NCI-H187 treated with DMSO at 0.1 percent for 48 hours (cell line): Measurements from ENCODE around the gene SLC35F3.

ENCODE experiments used
- DNase-seq: peaks from one replicate; lab custom pipeline; 2025; lab: John Stamatoyannopoulos, UW

Gene SLC35F3

GRCh38 chr1:233972951-233973635 is 68.6 kb downstream of the SLC35F3 start:
- DNase-seq = no peak

GRCh38 chr1:233975486-233975885 is 71.0 kb downstream of the SLC35F3 start:
- DNase-seq = no peak

GRCh38 chr1:233981042-233981675 is 76.7 kb downstream of the SLC35F3 start:
- DNase-seq = no peak

GRCh38 chr1:233982827-233983518 is 78.5 kb downstream of the SLC35F3 start:
- no peak for DNase-seq

- no peak for DNase-seq
Measured at GRCh38 chr1:233983811-233984210, 79.3 kb downstream of the SLC35F3 start.

- no peak for DNase-seq
Measured at GRCh38 chr1:233988963-233989696, 84.7 kb downstream of the SLC35F3 start.

GRCh38 chr1:233990486-233990885 is 86.0 kb downstream of the SLC35F3 start:
- no peak for DNase-seq

GRCh38 chr1:233993651-233994050 is 89.2 kb downstream of the SLC35F3 start:
- no peak for DNase-seq

- DNase-seq = no peak
Measured at GRCh38 chr1:233994112-233994511, 89.6 kb downstream of the SLC35F3 start.

- DNase-seq = no peak
Measured at GRCh38 chr1:233998456-233998855, 94.0 kb downstream of the SLC35F3 start.

GRCh38 chr1:233998891-233999290 is 94.4 kb downstream of the SLC35F3 start:
- no peak for DNase-seq

GRCh38 chr1:234000557-234001041 is 96.1 kb downstream of the SLC35F3 start:
- DNase-seq = no peak

GRCh38 chr1:234001817-234002216 is 97.3 kb downstream of the SLC35F3 start:
- DNase-seq = no peak

- DNase-seq = no peak
Measured at GRCh38 chr1:234004591-234004990, 100.1 kb downstream of the SLC35F3 start.

GRCh38 chr1:234007684-234008083 is 103.2 kb downstream of the SLC35F3 start:
- DNase-seq = no peak

GRCh38 chr1:234008591-234008990 is 104.1 kb downstream of the SLC35F3 start:
- DNase-seq = no peak

- no peak for DNase-seq
Measured at GRCh38 chr1:234009668-234010067, 105.2 kb downstream of the SLC35F3 start.

GRCh38 chr1:234014208-234014607 is 109.7 kb downstream of the SLC35F3 start:
- no peak for DNase-seq

GRCh38 chr1:234018816-234019215 is 114.3 kb downstream of the SLC35F3 start:
- DNase-seq = no peak

GRCh38 chr1:234019387-234019786 is 114.9 kb downstream of the SLC35F3 start:
- DNase-seq = no peak

GRCh38 chr1:234022302-234022701 is 117.8 kb downstream of the SLC35F3 start:
- no peak for DNase-seq

- DNase-seq = no peak
Measured at GRCh38 chr1:234039603-234040002, 135.1 kb downstream of the SLC35F3 start.
